ENCODE results near the gene SYDE1.

The SYDE1 gene

GRCh38 chr19:15136234-15136954 lies 29.2 kb downstream of the SYDE1 start:
- TF ChIP-seq POU2F2 (IDR thresholded peaks at IDR 0.05; ENCODE audit: low read depth, low read length) (no peak), SPI1 (IDR thresholded peaks at IDR 0.05; ENCODE audit: low read depth, low read length) (no peak), PAX5 (IDR thresholded peaks at IDR 0.05; ENCODE audit: insufficient read depth, low read length, severe bottlenecking) (no peak)
- DNase-seq (ENCODE audit: insufficient read length, low spot score) (no peak), FAIRE-seq (no peak)

GRCh38 chr19:15137777-15138176 lies 30.6 kb downstream of the SYDE1 start:
- FAIRE-seq, result no peak
- no peak for TF ChIP-seq PAX5 (IDR thresholded peaks at IDR 0.05; ENCODE audit: insufficient read depth, low read length, severe bottlenecking)
- no peak for TF ChIP-seq TAF1 (IDR thresholded peaks at IDR 0.05; ENCODE audit: low read depth, low read length)
- no peak for TF ChIP-seq POLR2AphosphoS5 (IDR thresholded peaks at IDR 0.05; ENCODE audit: low read depth, low read length)
- no peak for TF ChIP-seq POU2F2 (IDR thresholded peaks at IDR 0.05; ENCODE audit: low read depth, low read length)
- no peak for TF ChIP-seq POLR2A (IDR thresholded peaks at IDR 0.05; ENCODE audit: low read depth, low read length)
- no peak for TF ChIP-seq SPI1 (IDR thresholded peaks at IDR 0.05; ENCODE audit: low read depth, low read length)
- no peak for DNase-seq (ENCODE audit: insufficient read length, low spot score)

GRCh38 chr19:15138427-15138826 lies 31.2 kb downstream of the SYDE1 start:
- DNase-seq (ENCODE audit: insufficient read length, low spot score), result no peak
- no peak for FAIRE-seq
- no peak for TF ChIP-seq SPI1 (IDR thresholded peaks at IDR 0.05; ENCODE audit: low read depth, low read length)
- no peak for TF ChIP-seq POU2F2 (IDR thresholded peaks at IDR 0.05; ENCODE audit: low read depth, low read length)
- TF ChIP-seq TAF1 (IDR thresholded peaks at IDR 0.05; ENCODE audit: low read depth, low read length), result no peak
- no peak for TF ChIP-seq POLR2AphosphoS5 (IDR thresholded peaks at IDR 0.05; ENCODE audit: low read depth, low read length)
- no peak for TF ChIP-seq POLR2A (IDR thresholded peaks at IDR 0.05; ENCODE audit: low read depth, low read length)
- no peak for TF ChIP-seq PAX5 (IDR thresholded peaks at IDR 0.05; ENCODE audit: insufficient read depth, low read length, severe bottlenecking)

GRCh38 chr19:15141143-15141542 lies 33.9 kb downstream of the SYDE1 start:
- FAIRE-seq (no peak), DNase-seq (ENCODE audit: insufficient read length, low spot score) (no peak)
- no peak for TF ChIP-seq SPI1 (IDR thresholded peaks at IDR 0.05; ENCODE audit: low read depth, low read length)
- no peak for TF ChIP-seq POLR2AphosphoS5 (IDR thresholded peaks at IDR 0.05; ENCODE audit: low read depth, low read length)
- TF ChIP-seq TAF1 (IDR thresholded peaks at IDR 0.05; ENCODE audit: low read depth, low read length), result no peak
- TF ChIP-seq POU2F2 (IDR thresholded peaks at IDR 0.05; ENCODE audit: low read depth, low read length), result no peak
- TF ChIP-seq PAX5 (IDR thresholded peaks at IDR 0.05; ENCODE audit: insufficient read depth, low read length, severe bottlenecking), result no peak
- TF ChIP-seq POLR2A (IDR thresholded peaks at IDR 0.05; ENCODE audit: low read depth, low read length), result no peak

GRCh38 chr19:15142313-15142712 lies 35.1 kb downstream of the SYDE1 start:
- no peak for FAIRE-seq

GRCh38 chr19:15144046-15144646 lies 36.9 kb downstream of the SYDE1 start:
- DNase-seq (ENCODE audit: insufficient read length, low spot score) (no peak), FAIRE-seq (no peak)
- TF ChIP-seq POLR2AphosphoS5 (IDR thresholded peaks at IDR 0.05; ENCODE audit: low read depth, low read length) (no peak), POU2F2 (IDR thresholded peaks at IDR 0.05; ENCODE audit: low read depth, low read length) (no peak), TAF1 (IDR thresholded peaks at IDR 0.05; ENCODE audit: low read depth, low read length) (no peak), PAX5 (IDR thresholded peaks at IDR 0.05; ENCODE audit: insufficient read depth, low read length, severe bottlenecking) (no peak), POLR2A (IDR thresholded peaks at IDR 0.05; ENCODE audit: low read depth, low read length) (no peak), SPI1 (IDR thresholded peaks at IDR 0.05; ENCODE audit: low read depth, low read length) (no peak)

More at GRCh38 chr19:15142313-15142712, 35.1 kb downstream of the SYDE1 start:
- TF ChIP-seq TAF1 (IDR thresholded peaks at IDR 0.05; ENCODE audit: low read depth, low read length) (no peak), POLR2A (IDR thresholded peaks at IDR 0.05; ENCODE audit: low read depth, low read length) (no peak), PAX5 (IDR thresholded peaks at IDR 0.05; ENCODE audit: insufficient read depth, low read length, severe bottlenecking) (no peak), SPI1 (IDR thresholded peaks at IDR 0.05; ENCODE audit: low read depth, low read length) (no peak), POLR2AphosphoS5 (IDR thresholded peaks at IDR 0.05; ENCODE audit: low read depth, low read length) (no peak), POU2F2 (IDR thresholded peaks at IDR 0.05; ENCODE audit: low read depth, low read length) (no peak)
- DNase-seq (ENCODE audit: insufficient read length, low spot score), result no peak

- TF ChIP-seq POLR2AphosphoS5 (IDR thresholded peaks at IDR 0.05; ENCODE audit: low read depth, low read length), result no peak
- TF ChIP-seq TAF1 (IDR thresholded peaks at IDR 0.05; ENCODE audit: low read depth, low read length), result no peak
- TF ChIP-seq SPI1 (IDR thresholded peaks at IDR 0.05; ENCODE audit: low read depth, low read length), result no peak
- TF ChIP-seq PAX5 (IDR thresholded peaks at IDR 0.05; ENCODE audit: insufficient read depth, low read length, severe bottlenecking), result no peak
- TF ChIP-seq POU2F2 (IDR thresholded peaks at IDR 0.05; ENCODE audit: low read depth, low read length), result no peak
- no peak for TF ChIP-seq POLR2A (IDR thresholded peaks at IDR 0.05; ENCODE audit: low read depth, low read length)
- FAIRE-seq, result no peak
- DNase-seq (ENCODE audit: insufficient read length, low spot score), result no peak
Observed at GRCh38 chr19:15147090-15147489, 39.9 kb downstream of the SYDE1 start.

GRCh38 chr19:15149737-15150136 lies 42.5 kb downstream of the SYDE1 start:
- no peak for DNase-seq (ENCODE audit: insufficient read length, low spot score)
- TF ChIP-seq POU2F2 (IDR thresholded peaks at IDR 0.05; ENCODE audit: low read depth, low read length), result no peak
- no peak for TF ChIP-seq PAX5 (IDR thresholded peaks at IDR 0.05; ENCODE audit: insufficient read depth, low read length, severe bottlenecking)
- TF ChIP-seq SPI1 (IDR thresholded peaks at IDR 0.05; ENCODE audit: low read depth, low read length), result no peak
- no peak for TF ChIP-seq POLR2A (IDR thresholded peaks at IDR 0.05; ENCODE audit: low read depth, low read length)
- TF ChIP-seq POLR2AphosphoS5 (IDR thresholded peaks at IDR 0.05; ENCODE audit: low read depth, low read length), result no peak
- no peak for TF ChIP-seq TAF1 (IDR thresholded peaks at IDR 0.05; ENCODE audit: low read depth, low read length)
- no peak for FAIRE-seq

- no peak for TF ChIP-seq POU2F2 (IDR thresholded peaks at IDR 0.05; ENCODE audit: low read depth, low read length)
- no peak for TF ChIP-seq PAX5 (IDR thresholded peaks at IDR 0.05; ENCODE audit: insufficient read depth, low read length, severe bottlenecking)
- no peak for TF ChIP-seq POLR2AphosphoS5 (IDR thresholded peaks at IDR 0.05; ENCODE audit: low read depth, low read length)
- no peak for TF ChIP-seq TAF1 (IDR thresholded peaks at IDR 0.05; ENCODE audit: low read depth, low read length)
- no peak for TF ChIP-seq POLR2A (IDR thresholded peaks at IDR 0.05; ENCODE audit: low read depth, low read length)
- no peak for TF ChIP-seq SPI1 (IDR thresholded peaks at IDR 0.05; ENCODE audit: low read depth, low read length)
- FAIRE-seq, result no peak
- DNase-seq (ENCODE audit: insufficient read length, low spot score), result no peak
Observed at GRCh38 chr19:15154002-15154612, 46.9 kb downstream of the SYDE1 start.

Measured in GM12891 (cell line).